ENCODE measurements around the gene LYSMD4. TPM values are rescaled to one million over a fixed set of nuclear protein-coding genes. Genes with fewer than 3 reads are reported as not detected.

The LYSMD4 gene
- total RNA-seq, 2 experiments from 2014 or later, result 12.9 to 13.0 TPM

DNA sequence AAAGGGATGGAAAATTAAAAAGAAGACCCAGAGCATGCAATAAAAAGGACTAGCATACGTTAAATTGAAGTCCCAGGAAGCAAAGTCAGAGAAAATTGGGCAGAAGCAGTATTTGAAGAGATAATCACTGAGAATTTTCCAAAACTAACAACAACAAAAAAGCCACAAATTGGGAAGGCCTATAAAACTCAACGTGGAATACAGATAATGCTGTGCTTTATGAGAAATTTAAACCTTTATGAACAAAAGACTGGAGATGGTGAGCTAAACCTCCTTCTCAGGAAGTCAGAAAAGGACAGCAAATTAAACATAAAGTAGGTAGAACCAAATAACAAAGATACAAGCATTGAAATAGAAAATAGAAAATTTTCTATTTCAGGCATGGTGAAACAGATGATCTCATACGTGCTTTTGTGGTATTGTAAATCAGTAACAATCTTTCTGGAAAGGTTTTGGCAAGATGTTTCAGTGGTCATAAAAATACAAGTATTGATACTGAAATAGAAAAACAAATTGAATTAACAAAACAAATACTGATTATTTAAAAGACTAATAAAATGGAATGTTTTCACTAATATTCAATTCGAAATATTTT lies 55.6 kb downstream of the LYSMD4 start:
- peaks cover 30% of the 10 kb centered on the region for H3K36me3 ChIP-seq (ENCODE audit: insufficient read depth, low read length)
- Mint-ChIP-seq H3K27ac (no peak overlapping the region), H3K4me3 (no peak overlapping the region), H3K4me1 (ENCODE audit: low read depth) (peaks cover 15% of the 10 kb centered on the region), H3K27me3 (no peaks in the 10 kb centered on the region), H3K9me3 (no peaks in the 10 kb centered on the region), H3K36me3 (ENCODE audit: low read depth) (peaks cover 65% of the 10 kb centered on the region)
- no peak overlapping the region for H3K27ac ChIP-seq (ENCODE audit: low read depth in 1 of 2, low read length in 2 of 2)
- no peak for ATAC-seq (ENCODE audit: poor library complexity)
- intact Hi-C loops (cut with DNase I, micrococcal nuclease), result no loop called here
- H3K27me3 ChIP-seq (ENCODE audit: control insufficient read depth in 1 of 2, insufficient read depth in 2 of 2, low read length in 2 of 2), result no peaks in the 10 kb centered on the region
- H3K4me1 ChIP-seq (ENCODE audit: insufficient read depth, low read length), result no peaks in the 10 kb centered on the region
- CTCF ChIA-PET, result no interaction called here
- DNase-seq, result no peak
- H3K9me3 ChIP-seq (ENCODE audit: control insufficient read depth in 1 of 2, insufficient read depth in 1 of 2, low read length in 2 of 2), result no peaks in the 10 kb centered on the region
- no peak for TF ChIP-seq CTCF (IDR thresholded peaks at IDR 0.05)
- no peak overlapping the region for H3K4me3 ChIP-seq (ENCODE audit: low read length)
- POLR2A ChIA-PET, result no interaction called here

Other genes with a start within 250 kb of the LYSMD4 start
- gene MEF2A, start 167.5 kb downstream of the LYSMD4 start, total RNA-seq, result 10 to 100 TPM; 23.2 to 24.9 TPM

Data from CD4-positive, alpha-beta T cell (primary cell).